Colonic mucosa (tissue), 4 donors: ENCODE data around the gene PI4KA. TPM values are rescaled to one million over a fixed set of nuclear protein-coding genes. Genes with fewer than 3 reads are reported as not detected.

ENCODE experiments used
- DNase-seq: peaks from one replicate; pipeline ENCODE4 v3.0.0-alpha.2; 2020
- H3K27ac ChIP-seq: fragments of 200-600 bp; one replicate; pipeline ENCODE4 v1.8.0; 2021
- H3K27me3 ChIP-seq: fragments of 200-600 bp; one replicate; pipeline ENCODE4 v1.8.0; 2021
- H3K36me3 ChIP-seq: fragments of 200-600 bp; one replicate; pipeline ENCODE4 v1.8.0; 2021
- H3K4me1 ChIP-seq: fragments of 200-600 bp; one replicate; pipeline ENCODE4 v1.8.0; 2021; ENCODE audit warnings: mild to moderate bottlenecking
- H3K4me3 ChIP-seq: fragments of 200-600 bp; one replicate; pipeline ENCODE4 v1.8.0; 2021
- H3K9ac ChIP-seq, 2 donors: one replicate each; pipeline ENCODE4 v1.7.0; 2013; ENCODE audit warnings: control low read depth in 2 of 2, low read depth in 2 of 2, low read length in 2 of 2
- H3K9me3 ChIP-seq: fragments of 200-600 bp; one replicate; pipeline ENCODE4 v1.8.0; 2021
- intact Hi-C: fragments of 100-400 bp; cut with DNase I; formaldehyde crosslinking; loops from one replicate; pipeline ENCODE4 v1.14.1; 2022
- total RNA-seq, 2 donors: library from RNA; stranded (reverse); fragmentation: NEBNext Ultra II Directional in 1 of 2; extraction: Animal tissue kit (Norgen Biotek cat#: 25700) in 1 of 2; gene quantifications; one replicate each; pipeline ENCODE4 v1.2.1, GENCODE V29; 2021
- TF ChIP-seq, protein P1 (sequence below): fragments of 200-600 bp; IDR thresholded peaks from one replicate; pipeline ENCODE4 v1.8.0; 2022; ENCODE audit warnings: antibody characterized with exemption, mild to moderate bottlenecking
- donor health status: healthy.
- donor health status: DM: no; HTN: no; CAD: no.
- donor health status: DM: no; HTN: no; CAD: no.

The PI4KA gene
- total RNA-seq, 2 donors from 2014 or later, result 69.4 to 86.8 TPM

GRCh38 chr22:20798974-20799373, 59.6 kb downstream of the PI4KA start:
- H3K36me3 ChIP-seq, result peaks cover 19% of the 10 kb centered on the region

GRCh38 chr22:20798218-20798617, 60.4 kb downstream of the PI4KA start:
- no peak overlapping the region for H3K27ac ChIP-seq
- H3K9ac ChIP-seq, result no peak overlapping the region
- intact Hi-C loops, result loop anchor here (5.0 kb wide), 1 partner anchor 41 kb away; no protein-coding TSS in a partner anchor
- H3K4me1 ChIP-seq, result no peaks in the 10 kb centered on the region
- peaks cover 15% of the 10 kb centered on the region for H3K36me3 ChIP-seq
- H3K4me3 ChIP-seq, result no peak overlapping the region
- TF ChIP-seq, protein P1, sequence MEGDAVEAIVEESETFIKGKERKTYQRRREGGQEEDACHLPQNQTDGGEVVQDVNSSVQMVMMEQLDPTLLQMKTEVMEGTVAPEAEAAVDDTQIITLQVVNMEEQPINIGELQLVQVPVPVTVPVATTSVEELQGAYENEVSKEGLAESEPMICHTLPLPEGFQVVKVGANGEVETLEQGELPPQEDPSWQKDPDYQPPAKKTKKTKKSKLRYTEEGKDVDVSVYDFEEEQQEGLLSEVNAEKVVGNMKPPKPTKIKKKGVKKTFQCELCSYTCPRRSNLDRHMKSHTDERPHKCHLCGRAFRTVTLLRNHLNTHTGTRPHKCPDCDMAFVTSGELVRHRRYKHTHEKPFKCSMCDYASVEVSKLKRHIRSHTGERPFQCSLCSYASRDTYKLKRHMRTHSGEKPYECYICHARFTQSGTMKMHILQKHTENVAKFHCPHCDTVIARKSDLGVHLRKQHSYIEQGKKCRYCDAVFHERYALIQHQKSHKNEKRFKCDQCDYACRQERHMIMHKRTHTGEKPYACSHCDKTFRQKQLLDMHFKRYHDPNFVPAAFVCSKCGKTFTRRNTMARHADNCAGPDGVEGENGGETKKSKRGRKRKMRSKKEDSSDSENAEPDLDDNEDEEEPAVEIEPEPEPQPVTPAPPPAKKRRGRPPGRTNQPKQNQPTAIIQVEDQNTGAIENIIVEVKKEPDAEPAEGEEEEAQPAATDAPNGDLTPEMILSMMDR, result no peak
- no peaks in the 10 kb centered on the region for H3K27me3 ChIP-seq
- H3K9me3 ChIP-seq, result no peaks in the 10 kb centered on the region
- no peak for DNase-seq

More at GRCh38 chr22:20798974-20799373, 59.6 kb downstream of the PI4KA start:
- no peak overlapping the region for H3K9ac ChIP-seq
- no peaks in the 10 kb centered on the region for H3K4me1 ChIP-seq
- no peaks in the 10 kb centered on the region for H3K27me3 ChIP-seq
- no peak for DNase-seq
- H3K9me3 ChIP-seq, result no peaks in the 10 kb centered on the region
- intact Hi-C loops, result loop anchor here (5.0 kb wide), 1 partner anchor 42 kb away; no protein-coding TSS in a partner anchor
- no peak overlapping the region for H3K4me3 ChIP-seq
- TF ChIP-seq, protein P1, result no peak
- H3K27ac ChIP-seq, result no peak overlapping the region

DNA sequence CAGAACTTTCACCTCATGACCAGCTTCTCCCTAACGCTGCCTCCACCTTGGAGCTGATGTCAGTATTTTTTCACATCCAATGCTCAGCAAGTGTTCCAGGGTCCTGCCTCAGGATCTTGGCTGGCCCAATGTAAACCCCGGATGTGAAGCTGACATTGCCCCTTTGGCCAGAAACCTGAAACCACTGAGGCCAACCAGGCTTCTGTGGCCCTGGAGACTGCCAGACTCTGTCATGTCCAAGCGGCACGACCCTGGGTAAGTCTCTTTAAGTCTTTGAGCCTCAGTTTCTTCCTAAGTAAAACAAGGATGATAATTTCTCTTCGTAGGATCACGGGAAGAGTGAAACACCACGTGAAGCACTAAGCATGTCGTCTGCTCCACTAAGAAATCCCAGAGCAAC, 61.9 kb downstream of the PI4KA start:
- H3K9ac ChIP-seq, result no peak overlapping the region
- TF ChIP-seq, protein P1, result no peak
- no peaks in the 10 kb centered on the region for H3K9me3 ChIP-seq
- no peak for DNase-seq
- intact Hi-C loops, result loop anchor here (5.0 kb wide), 1 partner anchor 39 kb away; no protein-coding TSS in a partner anchor
- H3K4me1 ChIP-seq, result no peaks in the 10 kb centered on the region
- no peak overlapping the region for H3K27ac ChIP-seq
- H3K36me3 ChIP-seq, result peaks cover 13% of the 10 kb centered on the region
- H3K27me3 ChIP-seq, result no peaks in the 10 kb centered on the region
- no peak overlapping the region for H3K4me3 ChIP-seq

GRCh38 chr22:20794650-20795413, 63.8 kb downstream of the PI4KA start:
- Histone ChIP-seq H3K9ac (no peak overlapping the region), H3K4me1 (no peaks in the 10 kb centered on the region), H3K4me3 (no peak overlapping the region), H3K27me3 (no peaks in the 10 kb centered on the region), H3K27ac (no peak overlapping the region), H3K36me3 (peaks cover 11% of the 10 kb centered on the region), H3K9me3 (no peaks in the 10 kb centered on the region)
- TF ChIP-seq, protein P1, result no peak
- intact Hi-C loops, result loop anchor here (5.0 kb wide), 1 partner anchor 38 kb away; no protein-coding TSS in a partner anchor
- no peak for DNase-seq

DNA sequence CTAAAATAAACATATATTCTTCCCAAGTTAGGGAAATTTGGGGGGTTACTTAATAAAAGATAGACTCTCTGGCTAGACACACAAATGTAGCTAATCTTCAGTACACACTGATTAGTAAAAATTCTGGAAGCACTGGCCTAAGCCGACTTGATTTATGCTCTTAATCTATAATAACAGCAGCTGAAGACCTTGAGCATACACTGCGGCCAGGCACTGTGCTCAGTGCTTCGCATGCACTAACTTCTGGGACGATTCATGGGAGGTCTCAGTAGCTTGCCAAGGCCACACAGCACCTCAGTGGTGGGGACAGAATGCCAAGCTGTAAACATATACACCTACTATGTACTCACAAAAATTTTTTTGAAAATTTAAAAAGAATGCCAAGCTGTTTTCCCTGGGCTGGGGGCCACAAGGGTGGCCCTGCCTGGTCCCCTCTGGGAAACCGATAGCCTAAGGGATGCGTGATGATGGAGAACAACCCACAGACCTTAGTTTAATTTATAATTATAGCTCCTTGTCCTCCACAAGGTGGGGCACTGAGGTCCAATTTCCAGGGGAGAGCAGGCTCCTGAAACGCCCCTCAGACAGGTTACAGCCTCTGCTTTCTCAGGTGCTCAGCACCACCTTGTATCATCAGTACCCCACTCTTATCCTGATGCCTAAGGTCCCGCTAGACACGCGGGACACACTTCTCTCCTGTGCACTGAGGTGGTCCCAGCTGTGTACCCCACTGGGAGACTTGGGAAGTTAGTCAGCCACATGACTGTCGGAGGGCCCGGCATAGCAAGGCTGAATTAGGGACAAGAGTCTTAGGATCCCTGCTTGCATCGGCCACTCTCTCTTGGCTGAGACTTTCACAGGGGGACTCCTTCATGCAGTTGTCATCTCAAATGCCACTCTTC, 64.6 kb downstream of the PI4KA start:
- no peaks in the 10 kb centered on the region for H3K4me1 ChIP-seq
- H3K27ac ChIP-seq, result no peak overlapping the region
- intact Hi-C loops, result no loop called here
- no peaks in the 10 kb centered on the region for H3K9me3 ChIP-seq
- no peak overlapping the region for H3K9ac ChIP-seq
- H3K36me3 ChIP-seq, result peaks cover 14% of the 10 kb centered on the region
- TF ChIP-seq, protein P1, result no peak
- H3K27me3 ChIP-seq, result no peaks in the 10 kb centered on the region
- no peak for DNase-seq
- H3K4me3 ChIP-seq, result no peak overlapping the region
